ENCODE data around the gene CARD18.

- TF ChIP-seq CTCF (conservative IDR thresholded peaks at IDR 0.05; ENCODE audit: low read depth in 2 of 2) = no peak
- TF ChIP-seq REST (IDR thresholded peaks at IDR 0.05; ENCODE audit: unreplicated experiment) = no peak
- TF ChIP-seq EZH2 (IDR thresholded peaks at IDR 0.05; ENCODE audit: low read depth, unreplicated experiment) = no peak
- TF ChIP-seq POLR2AphosphoS5 (IDR thresholded peaks at IDR 0.05; ENCODE audit: low read depth) = no peak
- no peak for TF ChIP-seq CREB1 (CRISPR knock-in tag; IDR thresholded peaks at IDR 0.05; ENCODE audit: low read depth)
- TF ChIP-seq EZH2phosphoT487 (IDR thresholded peaks at IDR 0.05; ENCODE audit: unreplicated experiment) = no peak
- TF ChIP-seq ZNF331 (CRISPR knock-in tag; IDR thresholded peaks at IDR 0.05; ENCODE audit: low read depth) = no peak
- TF ChIP-seq, protein P1, sequence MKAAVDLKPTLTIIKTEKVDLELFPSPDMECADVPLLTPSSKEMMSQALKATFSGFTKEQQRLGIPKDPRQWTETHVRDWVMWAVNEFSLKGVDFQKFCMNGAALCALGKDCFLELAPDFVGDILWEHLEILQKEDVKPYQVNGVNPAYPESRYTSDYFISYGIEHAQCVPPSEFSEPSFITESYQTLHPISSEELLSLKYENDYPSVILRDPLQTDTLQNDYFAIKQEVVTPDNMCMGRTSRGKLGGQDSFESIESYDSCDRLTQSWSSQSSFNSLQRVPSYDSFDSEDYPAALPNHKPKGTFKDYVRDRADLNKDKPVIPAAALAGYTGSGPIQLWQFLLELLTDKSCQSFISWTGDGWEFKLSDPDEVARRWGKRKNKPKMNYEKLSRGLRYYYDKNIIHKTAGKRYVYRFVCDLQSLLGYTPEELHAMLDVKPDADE (IDR thresholded peaks at IDR 0.05) = no peak
- TF ChIP-seq ZNF114 (CRISPR knock-in tag; IDR thresholded peaks at IDR 0.05) = no peak
- TF ChIP-seq JUNB (IDR thresholded peaks at IDR 0.05; ENCODE audit: unreplicated experiment) = no peak
- no peak for TF ChIP-seq STAT1 (IDR thresholded peaks at IDR 0.05; ENCODE audit: unreplicated experiment)
- TF ChIP-seq, protein P2, sequence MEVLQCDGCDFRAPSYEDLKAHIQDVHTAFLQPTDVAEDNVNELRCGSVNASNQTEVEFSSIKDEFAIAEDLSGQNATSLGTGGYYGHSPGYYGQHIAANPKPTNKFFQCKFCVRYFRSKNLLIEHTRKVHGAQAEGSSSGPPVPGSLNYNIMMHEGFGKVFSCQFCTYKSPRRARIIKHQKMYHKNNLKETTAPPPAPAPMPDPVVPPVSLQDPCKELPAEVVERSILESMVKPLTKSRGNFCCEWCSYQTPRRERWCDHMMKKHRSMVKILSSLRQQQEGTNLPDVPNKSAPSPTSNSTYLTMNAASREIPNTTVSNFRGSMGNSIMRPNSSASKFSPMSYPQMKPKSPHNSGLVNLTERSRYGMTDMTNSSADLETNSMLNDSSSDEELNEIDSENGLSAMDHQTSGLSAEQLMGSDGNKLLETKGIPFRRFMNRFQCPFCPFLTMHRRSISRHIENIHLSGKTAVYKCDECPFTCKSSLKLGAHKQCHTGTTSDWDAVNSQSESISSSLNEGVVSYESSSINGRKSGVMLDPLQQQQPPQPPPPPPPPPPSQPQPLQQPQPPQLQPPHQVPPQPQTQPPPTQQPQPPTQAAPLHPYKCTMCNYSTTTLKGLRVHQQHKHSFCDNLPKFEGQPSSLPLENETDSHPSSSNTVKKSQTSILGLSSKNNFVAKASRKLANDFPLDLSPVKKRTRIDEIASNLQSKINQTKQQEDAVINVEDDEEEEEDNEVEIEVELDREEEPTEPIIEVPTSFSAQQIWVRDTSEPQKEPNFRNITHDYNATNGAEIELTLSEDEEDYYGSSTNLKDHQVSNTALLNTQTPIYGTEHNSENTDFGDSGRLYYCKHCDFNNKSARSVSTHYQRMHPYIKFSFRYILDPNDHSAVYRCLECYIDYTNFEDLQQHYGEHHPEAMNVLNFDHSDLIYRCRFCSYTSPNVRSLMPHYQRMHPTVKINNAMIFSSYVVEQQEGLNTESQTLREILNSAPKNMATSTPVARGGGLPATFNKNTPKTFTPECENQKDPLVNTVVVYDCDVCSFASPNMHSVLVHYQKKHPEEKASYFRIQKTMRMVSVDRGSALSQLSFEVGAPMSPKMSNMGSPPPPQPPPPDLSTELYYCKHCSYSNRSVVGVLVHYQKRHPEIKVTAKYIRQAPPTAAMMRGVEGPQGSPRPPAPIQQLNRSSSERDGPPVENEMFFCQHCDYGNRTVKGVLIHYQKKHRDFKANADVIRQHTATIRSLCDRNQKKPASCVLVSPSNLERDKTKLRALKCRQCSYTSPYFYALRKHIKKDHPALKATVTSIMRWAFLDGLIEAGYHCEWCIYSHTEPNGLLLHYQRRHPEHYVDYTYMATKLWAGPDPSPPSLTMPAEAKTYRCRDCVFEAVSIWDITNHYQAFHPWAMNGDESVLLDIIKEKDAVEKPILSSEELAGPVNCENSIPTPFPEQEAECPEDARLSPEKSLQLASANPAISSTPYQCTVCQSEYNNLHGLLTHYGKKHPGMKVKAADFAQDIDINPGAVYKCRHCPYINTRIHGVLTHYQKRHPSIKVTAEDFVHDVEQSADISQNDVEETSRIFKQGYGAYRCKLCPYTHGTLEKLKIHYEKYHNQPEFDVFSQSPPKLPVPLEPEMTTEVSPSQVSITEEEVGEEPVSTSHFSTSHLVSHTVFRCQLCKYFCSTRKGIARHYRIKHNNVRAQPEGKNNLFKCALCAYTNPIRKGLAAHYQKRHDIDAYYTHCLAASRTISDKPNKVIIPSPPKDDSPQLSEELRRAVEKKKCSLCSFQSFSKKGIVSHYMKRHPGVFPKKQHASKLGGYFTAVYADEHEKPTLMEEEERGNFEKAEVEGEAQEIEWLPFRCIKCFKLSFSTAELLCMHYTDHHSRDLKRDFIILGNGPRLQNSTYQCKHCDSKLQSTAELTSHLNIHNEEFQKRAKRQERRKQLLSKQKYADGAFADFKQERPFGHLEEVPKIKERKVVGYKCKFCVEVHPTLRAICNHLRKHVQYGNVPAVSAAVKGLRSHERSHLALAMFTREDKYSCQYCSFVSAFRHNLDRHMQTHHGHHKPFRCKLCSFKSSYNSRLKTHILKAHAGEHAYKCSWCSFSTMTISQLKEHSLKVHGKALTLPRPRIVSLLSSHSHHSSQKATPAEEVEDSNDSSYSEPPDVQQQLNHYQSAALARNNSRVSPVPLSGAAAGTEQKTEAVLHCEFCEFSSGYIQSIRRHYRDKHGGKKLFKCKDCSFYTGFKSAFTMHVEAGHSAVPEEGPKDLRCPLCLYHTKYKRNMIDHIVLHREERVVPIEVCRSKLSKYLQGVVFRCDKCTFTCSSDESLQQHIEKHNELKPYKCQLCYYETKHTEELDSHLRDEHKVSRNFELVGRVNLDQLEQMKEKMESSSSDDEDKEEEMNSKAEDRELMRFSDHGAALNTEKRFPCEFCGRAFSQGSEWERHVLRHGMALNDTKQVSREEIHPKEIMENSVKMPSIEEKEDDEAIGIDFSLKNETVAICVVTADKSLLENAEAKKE (CRISPR knock-in tag; IDR thresholded peaks at IDR 0.05) = no peak
- no peak for TF ChIP-seq NANOG (IDR thresholded peaks at IDR 0.05; ENCODE audit: borderline replicate concordance)
Observed at GRCh38 chr11:105168457-105168856, 28.9 kb upstream of the CARD18 start.

Measured in GM23338 (cell line).